ENCODE measurements around the gene STAB1. TPM values are rescaled to one million over a fixed set of nuclear protein-coding genes. Genes with fewer than 3 reads are reported as not detected.

STAB1 gene
- total and polyA plus RNA-seq, 2 of the 8 experiments (the other 6 are each of a cell fraction or from before 2014, with no cell fraction given), result 1.0 to 1.9 TPM

- peaks cover 7 to 33% (median 19%) of the 10 kb centered on the region in 4 experiments for H3K4me1 ChIP-seq (replicated peaks in 1 of 4; ENCODE audit: control insufficient read depth in 3 of 4, insufficient read depth in 4 of 4, low read length in 3 of 4)
- CTCF ChIA-PET (ENCODE audit: partially characterized antibody), result no interaction called here
These were observed 38.6 kb downstream of the STAB1 start, which contains the start of gene NT5DC2 for GRCh38 chr3:52533623-52534280. Gene NT5DC2, minus strand, starts transcription at chr3:52533857. Its CDS starts 120 bp downstream, at chr3:52533737.

More at GRCh38 chr3:52533623-52534280, 38.6 kb downstream of the STAB1 start, which contains the start of gene NT5DC2:
- H3K9ac ChIP-seq (replicated peaks in 1 of 4; ENCODE audit: extremely low read depth in 1 of 4, low read depth in 3 of 4, low read length in 3 of 4), result peak within 1 kb of the TSS; percentile 33 to 91 (median 68); a peak in 6 of 7 replicates
- peak within 1 kb of the TSS; percentile 81 for H4K8ac ChIP-seq (ENCODE audit: extremely low read depth, insufficient read depth, low read length)
- H3K27me3 ChIP-seq (replicated peaks in 1 of 4; ENCODE audit: control insufficient read depth in 3 of 4, extremely low read depth in 1 of 4, insufficient read depth in 3 of 4, low read length in 3 of 4), result no peaks in the 10 kb centered on the region
- H3K9me3 ChIP-seq (ENCODE audit: insufficient read depth in 2 of 2, low read depth in 1 of 2, low read length in 1 of 2), result no peaks in the 10 kb centered on the region
- H3K27ac ChIP-seq (ENCODE audit: low read depth, low read length), result 0 out of 2 replicates have a peak within 1 kb of the TSS, but pooled peaks have one; percentile 22
- H2BK12ac ChIP-seq (ENCODE audit: low read depth, low read length), result 0 out of 2 replicates have a peak within 1 kb of the TSS, but pooled peaks have one; percentile 23
- H3K14ac ChIP-seq (ENCODE audit: insufficient read length), result no peak within 1 kb of the TSS
- H3K79me2 ChIP-seq (ENCODE audit: control insufficient read depth in 1 of 2, insufficient read depth in 2 of 2, low read length in 2 of 2), result peaks cover 9 to 54% of the 10 kb centered on the region in 2 experiments
- no peak within 1 kb of the TSS for H2AK5ac ChIP-seq (ENCODE audit: low read depth, low read length)
- peak within 1 kb of the TSS; percentile 69 for H3K4ac ChIP-seq (replicated peaks; ENCODE audit: insufficient read length, low read depth, low read length)
- H3K4me3 ChIP-seq (ENCODE audit: extremely low read depth in 1 of 4, insufficient read depth in 2 of 4, low read depth in 3 of 4, low read length in 4 of 4), result peak within 1 kb of the TSS; percentile 65 to 84 (median 68)
- peak within 1 kb of the TSS; percentile 89 for H3K4me2 ChIP-seq (ENCODE audit: insufficient read depth in 1 of 2, low read depth in 2 of 2, low read length in 2 of 2)
- peak within 1 kb of the TSS; percentile 67 for H3K56ac ChIP-seq (replicated peaks; ENCODE audit: insufficient read length, low read depth, low read length)
- no peak within 1 kb of the TSS for H2AFZ ChIP-seq (ENCODE audit: low read length)
- POLR2A ChIA-PET (ENCODE audit: partially characterized antibody), result interaction anchor here (1.0 to 3.0 kb wide), 6 partner anchors 8 to 87 kb away, joined by 3 to 25 read pairs (median 5); no protein-coding TSS in a partner anchor
- H2BK5ac ChIP-seq (ENCODE audit: low read depth, low read length), result peak within 1 kb of the TSS; percentile 52; the same call in 1 of the 2 replicates
- peak within 1 kb of the TSS; percentile 63 for H4K5ac ChIP-seq (ENCODE audit: insufficient read length, low read depth, low read length)
- WGBS, 2 experiments (ENCODE audit: extremely low coverage in 1 of 2, insufficient coverage in 1 of 2, insufficient read length in 1 of 2, insufficient replicate concordance in 2 of 2, low coverage in 1 of 2, low lambda C conversion rate in 2 of 2, missing lambda C conversion rate in 1 of 2), result 1% methylated on average over 28 of the region's 91 CpGs; no CpG with 5 or more reads in 1 of the 2 experiments
- DNase-seq (ENCODE audit: low read depth in 1 of 2, low spot score in 2 of 2) (peak in 1 of 2 experiments; percentile 85), FAIRE-seq (no peak)
- H2BK120ac ChIP-seq (replicated peaks; ENCODE audit: low read depth, low read length), result no peak within 1 kb of the TSS
- H3K18ac ChIP-seq (ENCODE audit: extremely low read depth, low read length), result peak within 1 kb of the TSS; percentile 60
- H4K91ac ChIP-seq (replicated peaks; ENCODE audit: insufficient read length, low read length), result peak within 1 kb of the TSS; percentile 90
- H2BK15ac ChIP-seq (ENCODE audit: low read length), result peak within 1 kb of the TSS; percentile 81; the same call in 1 of the 2 replicates
- peaks cover 26% of the 10 kb centered on the region for H3K23me2 ChIP-seq (ENCODE audit: low read depth, low read length)
- H3K23ac ChIP-seq (ENCODE audit: insufficient read length), result no peak within 1 kb of the TSS
- TF ChIP-seq NRF1 (IDR thresholded peaks at IDR 0.05; ENCODE audit: low read depth, low read length) (no peak), BACH1 (IDR thresholded peaks at IDR 0.05; ENCODE audit: low read length) (no peak), CTCF (IDR thresholded peaks at IDR 0.05; ENCODE audit: control extremely low read depth in 1 of 3, insufficient read depth in 1 of 3, low read depth in 1 of 3, low read length in 3 of 3) (peak in 1 of 3 experiments; percentile 2; a peak in 1 of 4 replicates), PHF8 (conservative IDR thresholded peaks at IDR 0.05; ENCODE audit: low read depth, low read length) (peak; percentile 5; the same call in 1 of the 2 replicates), ZNF274 (IDR thresholded peaks at IDR 0.05; ENCODE audit: borderline replicate concordance, extremely low read depth, low read length) (no peak), YY1 (IDR thresholded peaks at IDR 0.05; ENCODE audit: low read depth, low read length) (peak; percentile 62; the same call in 1 of the 2 replicates), TAF1 (IDR thresholded peaks at IDR 0.05; ENCODE audit: low read depth, low read length) (0 out of 2 replicates have a peak, but pooled peaks have one; percentile 53), KDM4A (IDR thresholded peaks at IDR 0.05; ENCODE audit: low read depth, low read length, severe bottlenecking) (peak; percentile 21), SIRT6 (IDR thresholded peaks at IDR 0.05; ENCODE audit: low read length) (no peak)
- peaks cover 12 to 33% of the 10 kb centered on the region in 2 experiments for H4K20me1 ChIP-seq (replicated peaks in 1 of 2; ENCODE audit: control insufficient read depth in 1 of 2, insufficient read depth in 2 of 2, low read length in 2 of 2)
- peaks cover 40% of the 10 kb centered on the region for H3K79me1 ChIP-seq (ENCODE audit: low read depth, low read length)
- no peak within 1 kb of the TSS for H2BK20ac ChIP-seq (ENCODE audit: low read length)
- H3K36me3 ChIP-seq (ENCODE audit: control insufficient read depth in 2 of 4, insufficient read depth in 4 of 4, low read length in 3 of 4), result peaks cover 3 to 11% (median 6%) of the 10 kb centered on the region in 4 experiments
